ENCODE measurements around the gene AMACR. TPM values are rescaled to one million over a fixed set of nuclear protein-coding genes. Genes with fewer than 3 reads are reported as not detected.

AMACR gene
- total and polyA plus RNA-seq, 10 of the 15 experiments (the other 5 are each of a cell fraction or from before 2014, with no cell fraction given) = 2.6 to 20.4 (median 10.4) TPM

DNA sequence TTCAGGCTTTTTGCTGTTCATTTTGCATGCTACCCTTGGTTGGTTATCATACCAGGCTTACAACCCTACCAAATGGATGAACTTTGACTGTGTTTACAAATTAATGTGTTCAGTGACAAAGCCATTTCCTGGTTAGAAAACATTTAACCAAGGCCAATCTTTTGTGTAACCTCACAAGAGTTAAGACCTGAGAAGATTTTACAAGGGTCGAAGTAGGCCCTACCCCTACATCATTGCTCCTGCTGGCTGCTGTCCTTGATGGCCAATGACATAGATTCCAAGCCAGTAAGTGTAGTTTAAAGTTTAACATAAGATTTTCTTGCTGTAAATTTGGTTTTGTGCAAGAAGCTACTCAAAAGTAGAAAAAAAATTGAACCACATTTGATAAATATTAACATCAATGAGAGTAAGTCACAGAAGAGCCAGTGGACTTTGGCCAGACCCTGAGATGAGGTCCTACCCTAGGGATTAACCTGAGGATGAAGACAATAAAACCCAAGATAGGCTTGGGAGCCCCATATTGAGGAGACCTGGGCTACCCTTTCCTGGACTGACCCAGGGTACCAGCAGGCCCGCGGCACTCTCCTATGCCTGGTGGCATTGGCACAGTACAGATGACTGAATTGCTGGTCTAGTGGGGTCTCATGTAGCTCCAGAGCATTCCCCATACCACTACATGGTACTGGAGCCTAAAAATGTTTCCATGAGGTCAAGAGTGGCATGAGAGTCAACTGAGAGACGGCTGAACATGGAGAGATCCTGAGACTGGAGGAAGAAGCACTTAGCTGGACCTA, 26.9 kb upstream of the AMACR start:
- FAIRE-seq = no peak
- no peak overlapping the region for H2AFZ ChIP-seq (ENCODE audit: control insufficient read depth, low read depth, low read length)

More for the DNA sequence above, 26.9 kb upstream of the AMACR start:
- Histone ChIP-seq H3K4me3 (no peak overlapping the region), H3K27me3 (replicated peaks in 1 of 2; ENCODE audit: control insufficient read depth in 2 of 2, insufficient read depth in 2 of 2, low read length in 1 of 2) (no peaks in the 10 kb centered on the region), H4K20me1 (ENCODE audit: control insufficient read depth, insufficient read depth) (no peaks in the 10 kb centered on the region), H3K36me3 (ENCODE audit: control insufficient read depth in 2 of 2, insufficient read depth in 2 of 2, low read length in 1 of 2) (no peaks in the 10 kb centered on the region), H3K27ac (ENCODE audit: control insufficient read depth, insufficient read depth) (no peak overlapping the region), H3K4me2 (ENCODE audit: control insufficient read depth, insufficient read depth) (no peak overlapping the region), H3K4me1 (ENCODE audit: control insufficient read depth, insufficient read depth, low read length) (peaks cover 3% of the 10 kb centered on the region; the same call in 1 of the 2 replicates), H3K79me2 (ENCODE audit: control insufficient read depth, insufficient read depth, low read length) (no peaks in the 10 kb centered on the region), H3K9ac (ENCODE audit: control insufficient read depth, insufficient read depth, low read length) (no peak overlapping the region), H3K9me3 (replicated peaks; ENCODE audit: control insufficient read depth, insufficient read depth, low read length) (no peaks in the 10 kb centered on the region)
- SMC1A ChIA-PET (ENCODE audit: uncharacterized antibody, unreplicated experiment) = interaction anchor here (1.1 to 2.1 kb wide), 3 partner anchors 10 to 18 kb away, joined by 3 to 5 read pairs (median 4); no protein-coding TSS in a partner anchor
- CTCF ChIA-PET = interaction anchor here (1.1 kb wide), 1 partner anchor 66 kb away, joined by 3 read pairs; no protein-coding TSS in a partner anchor
- no TSS peak for BruUV-seq (replicated peaks)
- in situ Hi-C loops (cut with MboI) (no loop called here), intact Hi-C loops (cut with micrococcal nuclease; ENCODE audit: unreplicated experiment) (no loop called here)
- DNase-seq (ENCODE audit: low read depth, low spot score) = peak; percentile 39
- POLR2A ChIA-PET = interaction anchor here (2.0 kb wide), 1 partner anchor 35 kb away, joined by 4 read pairs; no protein-coding TSS in a partner anchor
- WGBS (ENCODE audit: insufficient coverage, insufficient replicate concordance, low lambda C conversion rate, missing lambda C conversion rate) = 100% methylated on average over 4 of the region's 4 CpGs
- RAD21 ChIA-PET (ENCODE audit: unreplicated experiment) = interaction anchor here (1.5 kb wide), 1 partner anchor 26 kb away, joined by 4 read pairs; no protein-coding TSS in a partner anchor
- TF ChIP-seq, protein P1, sequence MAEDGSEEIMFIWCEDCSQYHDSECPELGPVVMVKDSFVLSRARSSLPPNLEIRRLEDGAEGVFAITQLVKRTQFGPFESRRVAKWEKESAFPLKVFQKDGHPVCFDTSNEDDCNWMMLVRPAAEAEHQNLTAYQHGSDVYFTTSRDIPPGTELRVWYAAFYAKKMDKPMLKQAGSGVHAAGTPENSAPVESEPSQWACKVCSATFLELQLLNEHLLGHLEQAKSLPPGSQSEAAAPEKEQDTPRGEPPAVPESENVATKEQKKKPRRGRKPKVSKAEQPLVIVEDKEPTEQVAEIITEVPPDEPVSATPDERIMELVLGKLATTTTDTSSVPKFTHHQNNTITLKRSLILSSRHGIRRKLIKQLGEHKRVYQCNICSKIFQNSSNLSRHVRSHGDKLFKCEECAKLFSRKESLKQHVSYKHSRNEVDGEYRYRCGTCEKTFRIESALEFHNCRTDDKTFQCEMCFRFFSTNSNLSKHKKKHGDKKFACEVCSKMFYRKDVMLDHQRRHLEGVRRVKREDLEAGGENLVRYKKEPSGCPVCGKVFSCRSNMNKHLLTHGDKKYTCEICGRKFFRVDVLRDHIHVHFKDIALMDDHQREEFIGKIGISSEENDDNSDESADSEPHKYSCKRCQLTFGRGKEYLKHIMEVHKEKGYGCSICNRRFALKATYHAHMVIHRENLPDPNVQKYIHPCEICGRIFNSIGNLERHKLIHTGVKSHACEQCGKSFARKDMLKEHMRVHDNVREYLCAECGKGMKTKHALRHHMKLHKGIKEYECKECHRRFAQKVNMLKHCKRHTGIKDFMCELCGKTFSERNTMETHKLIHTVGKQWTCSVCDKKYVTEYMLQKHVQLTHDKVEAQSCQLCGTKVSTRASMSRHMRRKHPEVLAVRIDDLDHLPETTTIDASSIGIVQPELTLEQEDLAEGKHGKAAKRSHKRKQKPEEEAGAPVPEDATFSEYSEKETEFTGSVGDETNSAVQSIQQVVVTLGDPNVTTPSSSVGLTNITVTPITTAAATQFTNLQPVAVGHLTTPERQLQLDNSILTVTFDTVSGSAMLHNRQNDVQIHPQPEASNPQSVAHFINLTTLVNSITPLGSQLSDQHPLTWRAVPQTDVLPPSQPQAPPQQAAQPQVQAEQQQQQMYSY (CRISPR knock-in tag; IDR thresholded peaks at IDR 0.05) = no peak
- TF ChIP-seq, protein P2, sequence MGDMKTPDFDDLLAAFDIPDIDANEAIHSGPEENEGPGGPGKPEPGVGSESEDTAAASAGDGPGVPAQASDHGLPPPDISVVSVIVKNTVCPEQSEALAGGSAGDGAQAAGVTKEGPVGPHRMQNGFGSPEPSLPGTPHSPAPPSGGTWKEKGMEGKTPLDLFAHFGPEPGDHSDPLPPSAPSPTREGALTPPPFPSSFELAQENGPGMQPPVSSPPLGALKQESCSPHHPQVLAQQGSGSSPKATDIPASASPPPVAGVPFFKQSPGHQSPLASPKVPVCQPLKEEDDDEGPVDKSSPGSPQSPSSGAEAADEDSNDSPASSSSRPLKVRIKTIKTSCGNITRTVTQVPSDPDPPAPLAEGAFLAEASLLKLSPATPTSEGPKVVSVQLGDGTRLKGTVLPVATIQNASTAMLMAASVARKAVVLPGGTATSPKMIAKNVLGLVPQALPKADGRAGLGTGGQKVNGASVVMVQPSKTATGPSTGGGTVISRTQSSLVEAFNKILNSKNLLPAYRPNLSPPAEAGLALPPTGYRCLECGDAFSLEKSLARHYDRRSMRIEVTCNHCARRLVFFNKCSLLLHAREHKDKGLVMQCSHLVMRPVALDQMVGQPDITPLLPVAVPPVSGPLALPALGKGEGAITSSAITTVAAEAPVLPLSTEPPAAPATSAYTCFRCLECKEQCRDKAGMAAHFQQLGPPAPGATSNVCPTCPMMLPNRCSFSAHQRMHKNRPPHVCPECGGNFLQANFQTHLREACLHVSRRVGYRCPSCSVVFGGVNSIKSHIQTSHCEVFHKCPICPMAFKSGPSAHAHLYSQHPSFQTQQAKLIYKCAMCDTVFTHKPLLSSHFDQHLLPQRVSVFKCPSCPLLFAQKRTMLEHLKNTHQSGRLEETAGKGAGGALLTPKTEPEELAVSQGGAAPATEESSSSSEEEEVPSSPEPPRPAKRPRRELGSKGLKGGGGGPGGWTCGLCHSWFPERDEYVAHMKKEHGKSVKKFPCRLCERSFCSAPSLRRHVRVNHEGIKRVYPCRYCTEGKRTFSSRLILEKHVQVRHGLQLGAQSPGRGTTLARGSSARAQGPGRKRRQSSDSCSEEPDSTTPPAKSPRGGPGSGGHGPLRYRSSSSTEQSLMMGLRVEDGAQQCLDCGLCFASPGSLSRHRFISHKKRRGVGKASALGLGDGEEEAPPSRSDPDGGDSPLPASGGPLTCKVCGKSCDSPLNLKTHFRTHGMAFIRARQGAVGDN (IDR thresholded peaks at IDR 0.05) = no peak; the same call in 1 of the 2 replicates
- TF ChIP-seq SUZ12 (IDR thresholded peaks at IDR 0.05; ENCODE audit: unreplicated experiment) (no peak), RAD21 (IDR thresholded peaks at IDR 0.05; ENCODE audit: insufficient read depth, low read depth, low read length) (no peak), LARP7 (IDR thresholded peaks at IDR 0.05) (no peak), ZZZ3 (IDR thresholded peaks at IDR 0.05; ENCODE audit: control insufficient read depth, insufficient read length, low read depth) (no peak), CREM (IDR thresholded peaks at IDR 0.05; ENCODE audit: low read depth) (no peak)
- TF ChIP-seq, protein P3, sequence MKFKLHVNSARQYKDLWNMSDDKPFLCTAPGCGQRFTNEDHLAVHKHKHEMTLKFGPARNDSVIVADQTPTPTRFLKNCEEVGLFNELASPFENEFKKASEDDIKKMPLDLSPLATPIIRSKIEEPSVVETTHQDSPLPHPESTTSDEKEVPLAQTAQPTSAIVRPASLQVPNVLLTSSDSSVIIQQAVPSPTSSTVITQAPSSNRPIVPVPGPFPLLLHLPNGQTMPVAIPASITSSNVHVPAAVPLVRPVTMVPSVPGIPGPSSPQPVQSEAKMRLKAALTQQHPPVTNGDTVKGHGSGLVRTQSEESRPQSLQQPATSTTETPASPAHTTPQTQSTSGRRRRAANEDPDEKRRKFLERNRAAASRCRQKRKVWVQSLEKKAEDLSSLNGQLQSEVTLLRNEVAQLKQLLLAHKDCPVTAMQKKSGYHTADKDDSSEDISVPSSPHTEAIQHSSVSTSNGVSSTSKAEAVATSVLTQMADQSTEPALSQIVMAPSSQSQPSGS (IDR thresholded peaks at IDR 0.05; ENCODE audit: low read length) = no peak
- TF ChIP-seq, protein P4, sequence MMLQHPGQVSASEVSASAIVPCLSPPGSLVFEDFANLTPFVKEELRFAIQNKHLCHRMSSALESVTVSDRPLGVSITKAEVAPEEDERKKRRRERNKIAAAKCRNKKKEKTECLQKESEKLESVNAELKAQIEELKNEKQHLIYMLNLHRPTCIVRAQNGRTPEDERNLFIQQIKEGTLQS (IDR thresholded peaks at IDR 0.05; ENCODE audit: borderline replicate concordance, extremely low read depth, low read depth, low read length) = no peak
- TF ChIP-seq, protein P5, sequence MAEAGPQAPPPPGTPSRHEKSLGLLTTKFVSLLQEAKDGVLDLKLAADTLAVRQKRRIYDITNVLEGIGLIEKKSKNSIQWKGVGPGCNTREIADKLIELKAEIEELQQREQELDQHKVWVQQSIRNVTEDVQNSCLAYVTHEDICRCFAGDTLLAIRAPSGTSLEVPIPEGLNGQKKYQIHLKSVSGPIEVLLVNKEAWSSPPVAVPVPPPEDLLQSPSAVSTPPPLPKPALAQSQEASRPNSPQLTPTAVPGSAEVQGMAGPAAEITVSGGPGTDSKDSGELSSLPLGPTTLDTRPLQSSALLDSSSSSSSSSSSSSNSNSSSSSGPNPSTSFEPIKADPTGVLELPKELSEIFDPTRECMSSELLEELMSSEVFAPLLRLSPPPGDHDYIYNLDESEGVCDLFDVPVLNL (IDR thresholded peaks at IDR 0.05; ENCODE audit: low read depth, low read length) = no peak
- ATAC-seq = peak; percentile 68

Data from GM12878 (cell line).